Suprapubic skin (tissue), 4 donors: Measurements from ENCODE around the gene GGCX. TPM values are rescaled to one million over a fixed set of nuclear protein-coding genes. Genes with fewer than 3 reads are reported as not detected.

Experiments used
- DNase-seq, 2 donors: peaks; one replicate each; pipeline ENCODE4 v3.0.0-alpha.2; 2019; ENCODE audit warnings: low spot score in 2 of 2
- H3K27ac ChIP-seq: fragments of 200-600 bp; sonication (generic); one replicate; pipeline ENCODE4 v1.5.1; 2019
- H3K27me3 ChIP-seq: fragments of 200-600 bp; sonication (generic); one replicate; pipeline ENCODE4 v1.5.1; 2019
- H3K36me3 ChIP-seq: fragments of 200-600 bp; sonication (generic); one replicate; pipeline ENCODE4 v1.5.1; 2019
- H3K4me1 ChIP-seq: fragments of 200-600 bp; sonication (generic); one replicate; pipeline ENCODE4 v1.5.1; 2019
- H3K4me3 ChIP-seq: fragments of 200-600 bp; sonication (generic); one replicate; pipeline ENCODE4 v1.5.1; 2019; ENCODE audit warnings: mild to moderate bottlenecking
- H3K9me3 ChIP-seq: fragments of 200-600 bp; sonication (generic); one replicate; pipeline ENCODE4 v1.5.1; 2019
- EP300 ChIP-seq: sonication (generic); formaldehyde crosslinking; IDR thresholded peaks from one replicate; pipeline ENCODE4 v1.6.1; 2017; ENCODE audit warnings: antibody characterized with exemption
- POLR2A ChIP-seq, 2 donors: fragments of 450-650 bp; IDR thresholded peaks; one replicate each; pipeline ENCODE4 v1.6.1; 2017; ENCODE audit warnings: antibody characterized with exemption in 2 of 2, mild to moderate bottlenecking in 2 of 2, moderate library complexity in 2 of 2
- POLR2AphosphoS5 ChIP-seq, 3 donors: sonication (generic); formaldehyde crosslinking; IDR thresholded peaks; one replicate each; pipeline ENCODE4 v1.6.1; 2017; ENCODE audit warnings: antibody characterized with exemption in 3 of 3
- WGBS: methylation state at CpG from one replicate; pipeline ENCODE4 v1.1.5; 2018; 5-methylcytosine and 5-hydroxymethylcytosine counted together
- total RNA-seq, 4 donors: library from RNA; depleted of rRNA; stranded (reverse); fragments of >200 nt; gene quantifications; one replicate each; pipeline ENCODE4 v1.1.0, GENCODE V29; 2016
- TF ChIP-seq, protein P1 (sequence below), 2 donors: fragments of 200-600 bp in 1 of 2; fragments of 450-650 bp in 1 of 2; sonication (generic) in 1 of 2; IDR thresholded peaks; one replicate each; pipeline ENCODE4 v1.5.1; 2016 to 2019; ENCODE audit warnings: antibody characterized with exemption in 2 of 2, mild to moderate bottlenecking in 1 of 2, moderate library complexity in 1 of 2

Gene GGCX
- total RNA-seq, 4 donors from 2014 or later, result 23.2 to 38.9 (median 27.7) TPM

DNA sequence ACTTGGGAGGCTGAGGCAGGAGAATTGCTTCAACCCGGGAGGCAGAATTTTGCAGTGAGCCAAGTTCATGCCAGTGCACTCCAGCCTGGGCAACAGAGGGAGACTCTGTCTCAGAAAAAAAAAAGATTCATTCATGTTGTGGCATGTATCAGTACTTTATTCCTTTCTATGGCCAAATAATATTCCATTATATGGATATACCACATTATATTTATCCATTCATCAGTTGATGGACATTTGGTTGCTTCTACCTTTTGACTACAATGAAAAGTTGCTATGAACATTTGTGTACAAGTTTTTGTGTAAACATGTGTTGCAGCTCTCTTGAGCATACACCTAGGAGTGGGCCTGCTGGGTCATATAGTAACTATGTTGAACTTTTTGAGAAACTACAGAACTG lies 31.5 kb downstream of the GGCX start:
- no peaks in the 10 kb centered on the region for H3K9me3 ChIP-seq

GRCh38 chr2:85528355-85528754 lies 32.9 kb downstream of the GGCX start:
- 90% methylated on average over 2 of the region's 2 CpGs for WGBS
- DNase-seq, result peak in 1 of 2 donors; percentile 6
- no peaks in the 10 kb centered on the region for H3K9me3 ChIP-seq
- H3K4me1 ChIP-seq, result peaks cover 15% of the 10 kb centered on the region
- no peak overlapping the region for H3K27ac ChIP-seq
- TF ChIP-seq POLR2AphosphoS5 (IDR thresholded peaks at IDR 0.05) (no peak), POLR2A (IDR thresholded peaks at IDR 0.05) (no peak), EP300 (no peak)
- TF ChIP-seq, protein P1, sequence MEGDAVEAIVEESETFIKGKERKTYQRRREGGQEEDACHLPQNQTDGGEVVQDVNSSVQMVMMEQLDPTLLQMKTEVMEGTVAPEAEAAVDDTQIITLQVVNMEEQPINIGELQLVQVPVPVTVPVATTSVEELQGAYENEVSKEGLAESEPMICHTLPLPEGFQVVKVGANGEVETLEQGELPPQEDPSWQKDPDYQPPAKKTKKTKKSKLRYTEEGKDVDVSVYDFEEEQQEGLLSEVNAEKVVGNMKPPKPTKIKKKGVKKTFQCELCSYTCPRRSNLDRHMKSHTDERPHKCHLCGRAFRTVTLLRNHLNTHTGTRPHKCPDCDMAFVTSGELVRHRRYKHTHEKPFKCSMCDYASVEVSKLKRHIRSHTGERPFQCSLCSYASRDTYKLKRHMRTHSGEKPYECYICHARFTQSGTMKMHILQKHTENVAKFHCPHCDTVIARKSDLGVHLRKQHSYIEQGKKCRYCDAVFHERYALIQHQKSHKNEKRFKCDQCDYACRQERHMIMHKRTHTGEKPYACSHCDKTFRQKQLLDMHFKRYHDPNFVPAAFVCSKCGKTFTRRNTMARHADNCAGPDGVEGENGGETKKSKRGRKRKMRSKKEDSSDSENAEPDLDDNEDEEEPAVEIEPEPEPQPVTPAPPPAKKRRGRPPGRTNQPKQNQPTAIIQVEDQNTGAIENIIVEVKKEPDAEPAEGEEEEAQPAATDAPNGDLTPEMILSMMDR (IDR thresholded peaks at IDR 0.05), result no peak
- H3K27me3 ChIP-seq, result no peaks in the 10 kb centered on the region
- no peaks in the 10 kb centered on the region for H3K36me3 ChIP-seq
- H3K4me3 ChIP-seq, result no peak overlapping the region

More for the DNA sequence above, 31.5 kb downstream of the GGCX start:
- WGBS, result 81% methylated on average over 1 of the region's 1 CpG
- Histone ChIP-seq H3K27me3 (no peaks in the 10 kb centered on the region), H3K27ac (no peak overlapping the region), H3K36me3 (no peaks in the 10 kb centered on the region), H3K4me3 (no peak overlapping the region), H3K4me1 (peaks cover 10% of the 10 kb centered on the region)
- DNase-seq, result no peak
- no peak for TF ChIP-seq POLR2A (IDR thresholded peaks at IDR 0.05)
- TF ChIP-seq, protein P1 (IDR thresholded peaks at IDR 0.05), result no peak
- no peak for TF ChIP-seq EP300
- no peak for TF ChIP-seq POLR2AphosphoS5 (IDR thresholded peaks at IDR 0.05)

GRCh38 chr2:85527787-85528186 lies 33.5 kb downstream of the GGCX start:
- no peak for TF ChIP-seq EP300
- no peak for TF ChIP-seq POLR2AphosphoS5 (IDR thresholded peaks at IDR 0.05)
- TF ChIP-seq POLR2A (IDR thresholded peaks at IDR 0.05), result no peak
- TF ChIP-seq, protein P1 (IDR thresholded peaks at IDR 0.05), result no peak
- no peak overlapping the region for H3K4me3 ChIP-seq
- H3K36me3 ChIP-seq, result no peaks in the 10 kb centered on the region
- no peaks in the 10 kb centered on the region for H3K9me3 ChIP-seq
- no peak overlapping the region for H3K27ac ChIP-seq
- no peaks in the 10 kb centered on the region for H3K27me3 ChIP-seq
- DNase-seq, result no peak
- peaks cover 15% of the 10 kb centered on the region for H3K4me1 ChIP-seq

GRCh38 chr2:85525567-85525966 lies 35.7 kb downstream of the GGCX start:
- WGBS, result 83% methylated on average over 4 of the region's 4 CpGs
- H3K4me1 ChIP-seq, result peaks cover 15% of the 10 kb centered on the region
- H3K9me3 ChIP-seq, result no peaks in the 10 kb centered on the region
- no peaks in the 10 kb centered on the region for H3K27me3 ChIP-seq
- no peak overlapping the region for H3K27ac ChIP-seq
- no peaks in the 10 kb centered on the region for H3K36me3 ChIP-seq
- no peak overlapping the region for H3K4me3 ChIP-seq
- DNase-seq, result no peak
- TF ChIP-seq, protein P1 (IDR thresholded peaks at IDR 0.05), result no peak
- TF ChIP-seq EP300, result no peak
- no peak for TF ChIP-seq POLR2AphosphoS5 (IDR thresholded peaks at IDR 0.05)
- TF ChIP-seq POLR2A (IDR thresholded peaks at IDR 0.05), result no peak

- no peak overlapping the region for H3K27ac ChIP-seq
- H3K27me3 ChIP-seq, result no peaks in the 10 kb centered on the region
- no peaks in the 10 kb centered on the region for H3K9me3 ChIP-seq
- H3K4me3 ChIP-seq, result no peak overlapping the region
- peak in 1 of 2 donors; percentile 29 for DNase-seq
- H3K36me3 ChIP-seq, result no peaks in the 10 kb centered on the region
- WGBS, result 87% methylated on average over 5 of the region's 5 CpGs
- no peak for TF ChIP-seq EP300
- TF ChIP-seq, protein P1 (IDR thresholded peaks at IDR 0.05), result no peak
- TF ChIP-seq POLR2AphosphoS5 (IDR thresholded peaks at IDR 0.05), result no peak
- TF ChIP-seq POLR2A (IDR thresholded peaks at IDR 0.05), result no peak
- H3K4me1 ChIP-seq, result peaks cover 15% of the 10 kb centered on the region
Observed at GRCh38 chr2:85525029-85525428, 36.3 kb downstream of the GGCX start.
